GM18909 (cell line): ENCODE measurements around the gene AGBL4.

Experiments used
- ATAC-seq: cut with Tn5 transposase; IDR thresholded peaks from one replicate; pipeline ENCODE4 v1.9.1; 2021; ENCODE audit warnings: mild to moderate bottlenecking; ENCODE audit not compliant: unreplicated experiment, poor library complexity

The AGBL4 gene

GRCh38 chr1:48492392-48492791, 1531.4 kb downstream of the AGBL4 start:
- ATAC-seq, result no peak

GRCh38 chr1:48488721-48489120, 1535.0 kb downstream of the AGBL4 start:
- ATAC-seq, result no peak
